SK-N-SH (cell line): ENCODE measurements around the gene CST9.

Source experiments
- CTCF ChIP-seq: fragments of 200-600 bp; sonication (generic); IDR thresholded peaks from 2 replicates; pipeline ENCODE4 v1.6.1; 2017; ENCODE audit warnings: antibody characterized with exemption, mild to moderate bottlenecking, moderate library complexity
- EP300 ChIP-seq, 2 experiments: IDR thresholded peaks; 2 replicates each; pipeline versions ENCODE4 v1.4.0 to v1.6.1; 2012; ENCODE audit warnings: borderline replicate concordance in 1 of 2, low read depth in 1 of 2, low read length in 1 of 2
- NFIC ChIP-seq: IDR thresholded peaks from 2 replicates; pipeline ENCODE4 v1.4.0; 2012; ENCODE audit warnings: borderline replicate concordance
- RAD21 ChIP-seq: IDR thresholded peaks from 2 replicates; pipeline ENCODE4 v1.6.1; 2012; ENCODE audit warnings: mild to moderate bottlenecking, low read length
- REST ChIP-seq: IDR thresholded peaks from 2 replicates; pipeline ENCODE4 v1.6.1; 2012; ENCODE audit warnings: mild to moderate bottlenecking, low read depth, low read length, moderate library complexity
- RFX5 ChIP-seq: IDR thresholded peaks from 2 replicates; pipeline ENCODE4 v1.6.1; 2012; ENCODE audit warnings: mild to moderate bottlenecking, improper control_type of control experiment, low read length
- TAF1 ChIP-seq: IDR thresholded peaks from 2 replicates; pipeline ENCODE4 v1.6.1; 2012; ENCODE audit warnings: low read depth, mild to moderate bottlenecking, low read length, moderate library complexity, borderline replicate concordance
- TCF12 ChIP-seq: IDR thresholded peaks from 2 replicates; pipeline ENCODE4 v1.4.0; 2012
- ZBTB33 ChIP-seq: IDR thresholded peaks from 2 replicates; pipeline ENCODE4 v1.4.0; 2012; ENCODE audit warnings: low read depth, borderline replicate concordance

- TF ChIP-seq CTCF (no peak), EP300 (IDR thresholded peaks at IDR 0.05; ENCODE audit: borderline replicate concordance in 1 of 2, low read depth in 1 of 2, low read length in 1 of 2) (no peak), ZBTB33 (no peak), RFX5 (no peak), RAD21 (no peak), NFIC (no peak), TCF12 (no peak), REST (no peak), TAF1 (no peak)
Observed at GRCh38 chr20:23554401-23554800, 51.3 kb downstream of the CST9 start.
